DOHH2 (cell line): ENCODE measurements around the gene MAP4K3.

Experiments used
- H3F3A ChIP-seq: fragments of 200-600 bp; sonication (generic), shearing (Covaris generic); 2 replicates; pipeline ENCODE4 v1.6.0; 2016; ENCODE audit warnings: antibody characterized with exemption, mild to moderate bottlenecking; ENCODE audit not compliant: control insufficient read depth, insufficient read depth
- H3K27ac ChIP-seq: fragments of 200-600 bp; sonication (generic); 2 replicates; pipeline ENCODE4 v1.5.1; 2014; ENCODE audit warnings: low read depth, mild to moderate bottlenecking, low read length, moderate library complexity
- H3K27me3 ChIP-seq: fragments of 200-600 bp; sonication (generic); 2 replicates; pipeline ENCODE4 v1.6.1; 2014; ENCODE audit warnings: mild to moderate bottlenecking, low read length, mixed read lengths; ENCODE audit not compliant: control insufficient read depth
- H3K36me3 ChIP-seq: fragments of 200-600 bp; sonication (generic); 2 replicates; pipeline ENCODE4 v1.6.1; 2014; ENCODE audit warnings: mild to moderate bottlenecking, low read length, moderate library complexity, mixed read lengths; ENCODE audit not compliant: control insufficient read depth
- H3K4me1 ChIP-seq: fragments of 200-600 bp; sonication (generic); 2 replicates; pipeline ENCODE4 v1.6.1; 2014; ENCODE audit warnings: mild to moderate bottlenecking, low read length, mixed read lengths; ENCODE audit not compliant: control insufficient read depth
- H3K4me2 ChIP-seq: fragments of 200-600 bp; sonication (generic); 2 replicates; pipeline ENCODE4 v1.6.0; 2014; ENCODE audit warnings: mild to moderate bottlenecking, low read length, moderate library complexity
- H3K4me3 ChIP-seq: fragments of 200-600 bp; sonication (generic); 2 replicates; pipeline ENCODE4 v1.5.1; 2014; ENCODE audit warnings: mild to moderate bottlenecking, low read length, mixed read lengths
- H3K79me2 ChIP-seq: fragments of 200-600 bp; sonication (generic); 2 replicates; pipeline ENCODE4 v1.6.1; 2014; ENCODE audit warnings: mild to moderate bottlenecking, low read length, mixed read lengths; ENCODE audit not compliant: control insufficient read depth
- H3K9me2 ChIP-seq: fragments of 200-600 bp; sonication (generic); replicated peaks from 2 replicates; pipeline ENCODE4 v1.6.1; 2014; ENCODE audit warnings: mild to moderate bottlenecking, low read length, mixed read lengths; ENCODE audit not compliant: control insufficient read depth
- H3K9me3 ChIP-seq: fragments of 200-600 bp; sonication (generic); 2 replicates; pipeline ENCODE4 v1.6.1; 2014; ENCODE audit warnings: antibody characterized with exemption, low read length, mixed read lengths; ENCODE audit not compliant: control insufficient read depth, insufficient read depth
- H4K20me1 ChIP-seq: fragments of 200-600 bp; sonication (generic); 2 replicates; pipeline ENCODE4 v1.6.0; 2014; ENCODE audit warnings: low read depth, mild to moderate bottlenecking, antibody characterized with exemption, low read length, moderate library complexity; ENCODE audit not compliant: control insufficient read depth, insufficient read depth
- CTCF ChIP-seq: fragments of 200-600 bp; sonication (generic); IDR thresholded peaks from one replicate; pipeline ENCODE4 v1.5.1; 2014; ENCODE audit warnings: antibody characterized with exemption, mild to moderate bottlenecking, low read depth, low read length; ENCODE audit not compliant: poor library complexity, severe bottlenecking
- EZH2phosphoT487 ChIP-seq: fragments of 200-600 bp; sonication (generic); IDR thresholded peaks from 2 replicates; pipeline ENCODE4 v1.6.1; 2017; ENCODE audit warnings: borderline replicate concordance, mild to moderate bottlenecking, antibody characterized with exemption, low read length, moderate library complexity, mixed read lengths

MAP4K3 gene

DNA sequence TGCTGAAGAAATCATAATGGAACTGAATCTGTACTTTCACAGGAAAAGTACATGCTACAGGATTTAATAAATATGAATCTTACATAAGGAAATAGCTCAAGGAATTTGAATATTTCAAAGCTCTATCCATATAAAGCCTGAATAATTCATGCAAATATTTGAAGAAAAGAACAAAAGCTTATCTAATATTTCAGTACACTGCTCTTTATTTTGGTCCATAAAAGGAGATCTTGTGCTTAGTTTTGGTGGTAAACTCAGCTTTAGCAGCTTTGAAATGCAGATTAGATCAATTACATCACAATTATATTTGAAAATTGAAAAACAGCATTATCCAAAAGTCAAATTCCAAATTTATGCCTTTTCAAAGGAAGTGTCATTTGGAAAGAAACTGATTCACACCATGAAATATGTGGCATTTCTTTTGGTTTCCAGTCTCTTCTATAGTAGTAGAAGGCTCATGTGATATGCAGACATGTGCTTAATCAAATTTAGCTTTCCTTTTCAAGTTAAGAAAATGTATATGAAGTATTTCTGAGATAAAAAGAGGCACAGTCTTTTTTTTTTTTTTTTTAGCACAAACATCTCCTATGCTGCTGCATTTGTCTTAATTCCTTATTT lies 42.1 kb upstream of the MAP4K3 start:
- Histone ChIP-seq H3K4me3 (no peak overlapping the region), H3K9me2 (no peaks in the 10 kb centered on the region), H3K27me3 (no peaks in the 10 kb centered on the region), H3K4me1 (peaks cover 40% of the 10 kb centered on the region), H4K20me1 (no peaks in the 10 kb centered on the region), H3K27ac (no peak overlapping the region), H3F3A (no peaks in the 10 kb centered on the region), H3K4me2 (no peak overlapping the region), H3K9me3 (no peaks in the 10 kb centered on the region), H3K36me3 (no peaks in the 10 kb centered on the region), H3K79me2 (no peaks in the 10 kb centered on the region)
- no peak for TF ChIP-seq EZH2phosphoT487
- no peak for TF ChIP-seq CTCF

GRCh38 chr2:39476524-39476923 lies 39.4 kb upstream of the MAP4K3 start:
- no peaks in the 10 kb centered on the region for H3K79me2 ChIP-seq
- H3K9me3 ChIP-seq, result no peaks in the 10 kb centered on the region
- H3K36me3 ChIP-seq, result no peaks in the 10 kb centered on the region
- no peaks in the 10 kb centered on the region for H3K9me2 ChIP-seq
- H3K27ac ChIP-seq, result no peak overlapping the region
- peak overlapping the region; percentile 24; the same call in 1 of the 2 replicates for H3K4me3 ChIP-seq
- no peaks in the 10 kb centered on the region for H4K20me1 ChIP-seq
- no peaks in the 10 kb centered on the region for H3K27me3 ChIP-seq
- H3K4me2 ChIP-seq, result peak overlapping the region; percentile 18
- no peaks in the 10 kb centered on the region for H3F3A ChIP-seq
- TF ChIP-seq CTCF (no peak), EZH2phosphoT487 (no peak)
- H3K4me1 ChIP-seq, result peaks cover 26% of the 10 kb centered on the region

- Histone ChIP-seq H3F3A (no peaks in the 10 kb centered on the region), H3K79me2 (no peaks in the 10 kb centered on the region), H3K36me3 (no peaks in the 10 kb centered on the region), H3K9me3 (no peaks in the 10 kb centered on the region), H4K20me1 (no peaks in the 10 kb centered on the region), H3K27ac (no peak overlapping the region), H3K4me2 (no peak overlapping the region), H3K9me2 (no peaks in the 10 kb centered on the region), H3K4me3 (no peak overlapping the region), H3K27me3 (no peaks in the 10 kb centered on the region), H3K4me1 (peaks cover 34% of the 10 kb centered on the region)
- TF ChIP-seq CTCF (no peak), EZH2phosphoT487 (no peak)
Observed at GRCh38 chr2:39475006-39475405, 37.9 kb upstream of the MAP4K3 start.
